Measurements from ENCODE around the gene CBX3.
A peak's percentile ranks its signal among the peaks of the same experiment; 100 is the strongest.
"Not testable (repeated sequence)": the region's sequence is repeated elsewhere in the genome, so short reads cannot be mapped to it uniquely, and the experiment has no call there.

The CBX3 gene

DNA sequence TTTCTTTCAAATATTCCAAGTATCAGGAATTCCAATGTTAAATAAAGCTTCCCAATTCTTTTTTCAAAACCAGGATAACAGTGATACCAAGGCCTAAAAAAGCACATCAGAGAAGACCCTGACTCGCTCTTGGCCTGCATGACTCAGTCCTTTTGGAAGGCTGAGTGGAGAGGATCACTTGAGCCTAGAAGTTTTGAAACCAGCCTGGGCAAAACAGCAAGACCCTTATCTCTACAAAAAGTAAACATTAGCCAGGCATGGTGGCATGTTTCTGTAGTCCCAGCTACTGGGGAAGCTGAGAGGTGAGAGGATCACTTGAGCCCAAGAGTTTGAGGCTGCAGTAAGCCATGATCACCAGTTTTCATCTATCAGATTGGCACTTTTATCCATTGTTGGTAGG, 30.9 kb upstream of the CBX3 start:
- DNase-seq (ENCODE audit: low spot score) = no peak

DNA sequence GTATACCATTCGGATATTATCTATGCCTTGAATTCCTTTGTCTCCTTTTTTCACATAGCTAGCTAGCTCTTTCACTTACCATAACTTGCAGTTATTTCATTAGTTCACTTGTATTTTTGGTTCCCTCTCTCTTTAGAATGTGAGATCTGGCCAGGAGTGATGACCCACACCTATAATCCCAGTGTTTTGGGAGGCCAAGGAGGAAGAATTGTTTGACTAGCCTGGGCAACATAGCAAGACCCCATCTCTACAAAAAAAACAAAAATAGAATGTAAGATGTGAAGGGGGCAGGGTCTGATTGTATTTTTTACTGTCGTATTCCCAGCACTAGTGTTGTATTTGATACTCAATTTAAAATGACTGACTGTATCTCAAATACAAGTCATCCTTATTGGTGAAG, 29.9 kb upstream of the CBX3 start:
- no peak for DNase-seq (ENCODE audit: low spot score)

DNA sequence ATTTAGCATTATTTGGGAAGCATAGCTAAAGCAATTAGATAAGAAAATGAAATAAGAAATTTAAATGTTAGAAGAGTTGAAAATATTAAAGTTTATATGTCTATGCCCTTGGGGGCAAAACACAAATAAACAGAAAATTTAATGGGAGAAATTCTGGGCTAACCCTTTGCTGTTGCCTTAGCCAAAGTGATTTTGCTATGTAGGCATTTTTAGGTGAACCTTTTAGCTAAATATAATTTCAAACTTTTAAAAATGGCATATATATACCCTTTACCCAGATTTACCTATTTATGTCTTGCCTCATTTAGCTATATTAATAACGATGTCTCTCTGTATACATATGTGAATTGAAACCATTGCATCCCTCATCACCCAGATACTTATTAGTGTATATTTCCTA, 29.5 kb upstream of the CBX3 start:
- no peak for DNase-seq (ENCODE audit: low spot score)

DNA sequence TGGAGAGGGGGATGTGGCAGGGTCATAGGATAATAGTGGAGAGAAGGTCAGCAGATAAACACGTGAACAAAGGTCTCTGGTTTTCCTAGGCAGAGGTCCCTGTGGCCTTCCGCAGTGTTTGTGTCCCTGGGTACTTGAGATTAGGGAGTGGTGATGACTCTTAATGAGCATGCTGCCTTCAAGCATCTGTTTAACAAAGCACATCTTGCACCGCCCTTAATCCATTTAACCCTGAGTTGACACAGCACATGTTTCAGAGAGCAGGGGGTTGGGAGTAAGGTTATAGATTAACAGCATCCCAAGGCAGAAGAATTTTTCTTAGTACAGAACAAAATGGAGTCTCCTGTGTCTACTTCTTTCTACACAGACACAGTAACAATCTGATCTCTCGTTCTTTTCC, 25.6 kb upstream of the CBX3 start:
- not testable (repeated sequence) for DNase-seq (ENCODE audit: low spot score)

DNA sequence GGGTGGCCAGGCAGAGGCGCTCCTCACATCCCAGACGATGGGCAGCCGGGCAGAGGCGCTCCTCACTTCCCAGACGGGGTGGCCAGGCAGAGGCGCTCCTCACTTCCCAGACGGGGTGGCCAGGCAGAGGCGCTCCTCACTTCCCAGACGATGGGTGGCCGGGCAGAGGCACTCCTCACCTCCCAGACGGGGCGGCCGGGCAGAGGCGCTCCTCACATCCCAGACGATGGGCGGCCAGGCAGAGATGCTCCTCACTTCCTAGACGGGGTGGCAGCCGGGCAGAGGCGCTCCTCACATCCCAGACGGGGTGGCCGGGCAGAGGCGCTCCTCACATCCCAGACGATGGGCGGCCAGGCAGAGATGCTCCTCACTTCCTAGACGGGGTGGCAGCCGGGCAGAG, 24.8 kb upstream of the CBX3 start:
- not testable (repeated sequence) for DNase-seq (ENCODE audit: low spot score)

DNA sequence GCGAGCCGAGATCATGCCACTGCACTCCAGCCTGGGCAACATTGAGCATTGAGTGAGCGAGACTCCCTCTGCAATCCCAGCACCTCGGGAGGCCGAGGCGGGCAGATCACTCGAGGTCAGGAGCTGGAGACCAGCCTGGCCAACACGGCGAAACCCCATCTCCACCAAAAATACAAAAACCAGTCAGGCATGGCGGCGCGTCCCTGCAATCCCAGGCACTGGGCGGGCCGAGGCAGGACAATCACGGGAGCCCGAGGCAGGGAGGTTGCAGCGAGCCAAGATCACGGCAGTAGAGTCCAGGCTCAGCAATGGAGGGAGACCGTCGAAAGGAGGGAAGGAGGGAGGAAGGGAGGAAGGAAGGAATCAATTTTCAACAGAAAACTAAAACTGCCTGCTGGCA, 24.3 kb upstream of the CBX3 start:
- not testable (repeated sequence) for DNase-seq (ENCODE audit: low spot score)

DNA sequence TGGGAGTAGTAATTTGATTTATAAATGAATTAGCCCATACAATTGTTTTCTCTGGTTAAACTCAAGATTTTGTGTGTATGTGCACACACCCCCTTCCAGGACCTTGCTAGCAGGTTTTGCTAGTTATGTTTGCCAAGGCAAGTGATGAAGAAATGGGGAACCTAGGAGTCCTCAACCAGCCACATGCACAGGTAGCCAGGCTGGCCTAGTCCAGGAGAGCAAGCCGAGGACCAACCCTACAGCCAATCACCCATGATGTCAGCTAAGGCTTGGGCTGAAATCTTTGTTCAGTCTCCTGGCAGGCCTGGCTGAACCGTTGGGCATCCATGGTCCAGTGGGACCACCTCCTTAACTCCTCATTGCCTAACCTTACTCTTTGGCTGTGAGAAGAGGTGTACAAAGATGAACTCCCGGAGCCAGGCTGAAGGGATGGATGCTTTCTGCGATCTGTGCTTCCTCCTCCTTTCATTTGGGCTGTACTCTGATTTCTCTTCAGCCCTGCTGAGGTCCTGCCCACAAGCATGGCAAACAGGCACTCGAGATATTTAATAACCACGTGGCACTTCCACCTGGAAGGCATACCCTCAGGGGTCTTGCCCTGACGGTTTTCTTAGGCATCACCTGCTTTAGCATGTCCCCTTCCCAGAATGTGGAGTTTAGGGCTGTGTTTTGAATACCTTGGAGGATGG, 23.1 kb upstream of the CBX3 start:
- DNase-seq (ENCODE audit: low spot score) = no peak

DNA sequence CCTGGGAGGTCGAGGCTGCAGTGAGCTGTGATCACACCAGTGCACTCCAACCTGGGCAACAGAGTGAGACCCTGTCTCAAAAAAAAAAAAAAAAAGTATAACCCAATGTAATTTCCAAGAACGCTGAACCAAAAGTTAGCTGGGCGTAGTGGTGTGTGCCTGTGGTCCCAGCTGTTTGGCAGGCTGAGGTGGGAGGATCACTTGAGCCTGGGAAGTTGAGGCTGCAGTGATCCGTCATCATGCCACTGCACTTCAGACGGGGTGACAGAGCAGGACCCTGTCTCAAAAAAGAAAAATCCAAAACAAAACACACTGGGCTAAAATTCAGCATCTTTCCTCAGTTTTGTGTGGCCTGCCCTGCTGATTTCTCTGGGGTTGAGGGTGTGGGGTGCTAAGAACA, 22.1 kb upstream of the CBX3 start:
- DNase-seq (ENCODE audit: low spot score) = no peak

DNA sequence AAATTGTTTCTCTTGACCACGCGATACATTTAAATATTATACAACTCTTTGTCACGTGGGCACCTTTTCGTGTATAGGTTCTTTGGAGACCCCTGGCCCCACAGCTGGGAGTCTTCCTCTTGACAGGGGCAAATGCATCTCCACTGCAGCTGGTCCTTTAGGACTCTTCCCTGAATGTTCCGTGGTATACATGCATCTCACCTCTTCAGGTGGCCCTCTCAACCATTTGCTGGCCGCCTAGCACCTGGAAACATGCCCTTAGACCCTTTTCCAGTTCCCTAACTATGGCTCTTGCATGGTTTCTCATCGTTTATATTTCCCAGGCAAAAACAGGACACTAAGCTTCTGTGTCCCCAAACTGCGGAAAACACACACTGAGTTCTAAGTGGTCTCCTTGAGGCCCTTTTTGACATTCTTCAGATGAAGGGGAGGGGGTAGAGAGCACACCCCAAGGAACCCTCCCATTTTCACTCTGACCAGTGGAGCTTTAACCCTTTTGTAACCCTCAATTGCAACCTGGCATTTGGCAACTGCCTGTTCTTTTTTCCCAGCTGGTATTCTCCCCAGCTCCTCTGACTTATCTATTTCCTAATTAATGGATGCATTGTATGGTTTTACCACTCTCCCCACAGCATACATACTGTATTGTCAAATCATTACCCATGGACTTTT, 21.6 kb upstream of the CBX3 start:
- DNase-seq (ENCODE audit: low spot score) = no peak

DNA sequence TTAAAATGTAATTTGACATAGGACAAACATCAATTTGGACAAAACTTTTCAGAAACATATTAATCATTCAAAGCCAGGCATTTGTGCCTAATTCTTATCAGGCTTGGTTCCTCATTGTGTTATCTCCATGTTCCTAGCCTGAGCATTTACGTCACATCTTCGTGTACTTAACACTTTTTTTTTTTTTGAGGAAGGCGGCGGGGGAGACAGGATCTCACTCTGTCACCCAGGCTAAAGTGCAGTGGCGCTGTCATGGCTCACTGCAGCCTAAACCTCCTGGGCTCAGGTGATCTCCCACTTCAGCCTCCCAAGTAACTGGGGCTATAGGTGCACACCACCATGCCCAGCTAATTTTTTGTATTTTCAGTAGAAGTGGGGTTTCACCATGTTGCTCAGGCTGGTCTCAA, 20.8 kb upstream of the CBX3 start:
- DNase-seq (ENCODE audit: low spot score) = peak; percentile 61

DNA sequence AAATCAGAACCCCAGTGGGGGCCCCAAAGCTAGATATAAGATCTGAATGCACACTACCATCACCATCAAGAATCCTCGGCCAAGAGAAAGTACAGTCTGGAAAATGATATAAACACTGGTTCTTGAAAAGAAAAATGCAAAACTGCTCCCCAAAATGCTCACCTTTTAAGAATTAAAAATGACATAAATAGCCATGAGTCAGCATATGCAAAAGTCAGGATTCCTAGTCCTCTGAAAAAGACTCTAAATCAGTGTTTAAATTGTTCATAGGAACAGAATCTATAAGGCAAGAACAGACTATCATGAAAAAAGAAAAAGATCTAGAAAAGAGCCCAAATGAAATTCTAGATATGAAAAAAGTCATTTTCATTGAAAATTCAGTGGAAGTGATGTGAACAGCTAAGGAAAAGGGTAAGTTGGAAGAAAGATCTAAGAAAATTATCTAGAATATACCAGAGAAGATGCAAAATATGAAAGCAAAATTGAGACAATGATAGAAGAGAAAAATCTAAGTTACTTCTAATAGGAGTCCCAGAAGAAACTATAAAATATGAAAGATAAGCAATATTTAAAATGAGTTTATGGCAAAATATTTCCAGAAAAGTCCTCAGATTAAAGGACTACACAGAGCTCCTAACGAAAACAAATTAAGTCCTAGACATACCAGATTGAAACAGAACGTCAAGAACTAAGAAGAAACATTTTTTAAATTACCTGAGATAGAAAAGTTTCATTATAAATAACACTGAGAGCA, 19.9 kb upstream of the CBX3 start:
- DNase-seq (ENCODE audit: low spot score) = no peak

DNA sequence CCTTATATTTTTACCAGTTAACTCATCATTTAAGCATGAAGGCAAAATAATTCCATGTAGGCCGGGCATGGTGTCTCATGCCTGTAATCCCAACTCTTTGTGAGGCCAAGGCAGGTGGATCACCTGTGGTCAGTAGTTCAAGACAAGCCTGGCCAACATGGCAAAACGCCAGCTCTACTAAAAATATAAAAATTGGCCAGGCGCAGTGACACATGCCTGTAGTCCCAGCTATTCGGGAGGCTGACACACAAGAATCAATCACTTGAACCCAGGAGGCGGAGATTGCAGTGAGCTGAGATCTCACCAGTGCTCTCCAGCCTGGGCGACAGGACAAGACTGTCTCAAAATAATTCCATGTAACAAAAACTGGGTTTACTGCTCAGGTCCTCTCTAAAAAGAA, 19.3 kb upstream of the CBX3 start:
- no peak for DNase-seq (ENCODE audit: low spot score)

DNA sequence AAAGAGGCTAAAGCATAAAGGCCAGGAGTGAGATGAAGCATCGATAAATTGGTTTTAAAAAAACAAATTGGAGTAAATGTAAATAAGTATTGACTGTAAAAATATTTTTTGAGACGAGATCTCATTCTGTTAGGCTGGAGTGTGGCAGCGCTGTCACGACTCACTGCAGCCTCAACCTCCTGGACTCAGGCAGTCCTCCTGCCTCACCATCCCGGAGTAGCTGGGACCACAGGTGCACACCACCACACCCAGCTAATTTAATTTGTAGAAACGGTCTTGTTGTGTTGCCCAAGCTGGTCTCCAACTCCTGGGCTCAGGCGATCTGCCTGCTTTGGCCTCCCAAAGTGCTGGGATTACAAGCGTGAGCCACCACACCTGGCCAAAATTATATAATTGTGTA, 18.8 kb upstream of the CBX3 start:
- no peak for DNase-seq (ENCODE audit: low spot score)

DNA sequence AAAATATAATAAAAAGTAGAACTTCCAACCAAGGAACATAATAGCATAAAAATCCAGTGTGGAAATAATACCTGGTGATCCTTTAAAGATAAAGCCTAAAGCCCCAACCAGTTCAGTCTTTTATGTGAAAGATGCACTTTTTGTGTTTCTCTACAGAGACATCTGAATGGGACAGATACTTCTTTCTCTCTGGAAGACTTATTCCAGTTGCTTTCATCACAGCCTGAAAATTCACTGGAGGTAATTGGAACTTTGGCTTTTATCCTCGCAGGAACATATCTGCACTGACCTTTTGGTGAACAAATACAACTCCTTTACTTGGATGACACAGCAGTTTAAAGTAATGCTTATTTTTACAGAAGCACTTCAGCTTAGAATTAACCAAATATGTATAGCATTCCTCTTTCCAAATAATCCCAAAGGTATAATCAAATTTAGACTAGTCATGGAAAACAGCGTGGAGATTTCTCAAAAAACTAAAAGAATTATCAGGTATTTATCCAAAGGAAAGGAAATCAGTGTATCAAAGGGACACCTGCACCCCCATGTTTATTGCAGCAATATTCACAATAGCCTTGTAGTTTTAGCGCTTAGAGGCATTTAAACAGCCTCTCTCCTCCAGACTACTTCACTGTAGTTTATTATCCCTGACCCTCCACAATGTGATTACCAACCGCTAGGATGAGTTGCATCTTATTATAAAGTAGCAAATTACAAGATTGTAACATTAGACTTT, 17.8 kb upstream of the CBX3 start:
- no peak for DNase-seq (ENCODE audit: low spot score)

DNA sequence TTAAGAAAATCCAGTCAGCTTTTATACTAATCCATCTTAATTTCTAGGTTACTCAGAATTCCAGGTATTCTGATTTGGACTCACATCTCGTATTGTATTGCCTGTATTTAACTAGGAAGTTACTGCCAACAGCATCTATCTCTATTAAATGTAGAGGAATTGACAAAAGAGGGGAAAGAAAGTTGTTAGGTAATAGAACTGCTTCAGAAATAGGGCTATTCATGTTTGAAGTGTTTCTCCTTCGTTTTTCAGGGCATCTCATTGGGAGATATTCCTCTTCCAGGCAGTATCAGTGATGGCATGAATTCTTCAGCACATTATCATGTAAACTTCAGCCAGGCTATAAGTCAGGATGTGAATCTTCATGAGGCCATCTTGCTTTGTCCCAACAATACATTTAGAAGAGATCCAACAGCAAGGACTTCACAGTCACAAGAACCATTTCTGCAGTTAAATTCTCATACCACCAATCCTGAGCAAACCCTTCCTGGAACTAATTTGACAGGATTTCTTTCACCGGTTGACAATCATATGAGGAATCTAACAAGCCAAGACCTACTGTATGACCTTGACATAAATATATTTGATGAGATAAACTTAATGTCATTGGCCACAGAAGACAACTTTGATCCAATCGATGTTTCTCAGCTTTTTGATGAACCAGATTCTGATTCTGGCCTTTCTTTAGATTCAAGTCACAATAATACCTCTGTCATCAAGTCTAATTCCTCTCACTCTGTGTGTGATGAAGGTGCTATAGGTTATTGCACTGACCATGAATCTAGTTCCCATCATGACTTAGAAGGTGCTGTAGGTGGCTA, 17.1 kb upstream of the CBX3 start:
- not testable (repeated sequence) for DNase-seq (ENCODE audit: low spot score)

DNA sequence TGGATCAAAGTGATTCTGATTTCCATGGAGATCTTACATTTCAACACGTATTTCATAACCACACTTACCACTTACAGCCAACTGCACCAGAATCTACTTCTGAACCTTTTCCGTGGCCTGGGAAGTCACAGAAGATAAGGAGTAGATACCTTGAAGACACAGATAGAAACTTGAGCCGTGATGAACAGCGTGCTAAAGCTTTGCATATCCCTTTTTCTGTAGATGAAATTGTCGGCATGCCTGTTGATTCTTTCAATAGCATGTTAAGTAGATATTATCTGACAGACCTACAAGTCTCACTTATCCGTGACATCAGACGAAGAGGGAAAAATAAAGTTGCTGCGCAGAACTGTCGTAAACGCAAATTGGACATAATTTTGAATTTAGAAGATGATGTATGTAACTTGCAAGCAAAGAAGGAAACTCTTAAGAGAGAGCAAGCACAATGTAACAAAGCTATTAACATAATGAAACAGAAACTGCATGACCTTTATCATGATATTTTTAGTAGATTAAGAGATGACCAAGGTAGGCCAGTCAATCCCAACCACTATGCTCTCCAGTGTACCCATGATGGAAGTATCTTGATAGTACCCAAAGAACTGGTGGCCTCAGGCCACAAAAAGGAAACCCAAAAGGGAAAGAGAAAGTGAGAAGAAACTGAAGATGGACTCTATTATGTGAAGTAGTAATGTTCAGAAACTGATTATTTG, 16.3 kb upstream of the CBX3 start:
- DNase-seq (ENCODE audit: low spot score) = no peak

DNA sequence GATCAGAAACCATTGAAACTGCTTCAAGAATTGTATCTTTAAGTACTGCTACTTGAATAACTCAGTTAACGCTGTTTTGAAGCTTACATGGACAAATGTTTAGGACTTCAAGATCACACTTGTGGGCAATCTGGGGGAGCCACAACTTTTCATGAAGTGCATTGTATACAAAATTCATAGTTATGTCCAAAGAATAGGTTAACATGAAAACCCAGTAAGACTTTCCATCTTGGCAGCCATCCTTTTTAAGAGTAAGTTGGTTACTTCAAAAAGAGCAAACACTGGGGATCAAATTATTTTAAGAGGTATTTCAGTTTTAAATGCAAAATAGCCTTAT, 15.7 kb upstream of the CBX3 start:
- DNase-seq (ENCODE audit: low spot score) = no peak

DNA sequence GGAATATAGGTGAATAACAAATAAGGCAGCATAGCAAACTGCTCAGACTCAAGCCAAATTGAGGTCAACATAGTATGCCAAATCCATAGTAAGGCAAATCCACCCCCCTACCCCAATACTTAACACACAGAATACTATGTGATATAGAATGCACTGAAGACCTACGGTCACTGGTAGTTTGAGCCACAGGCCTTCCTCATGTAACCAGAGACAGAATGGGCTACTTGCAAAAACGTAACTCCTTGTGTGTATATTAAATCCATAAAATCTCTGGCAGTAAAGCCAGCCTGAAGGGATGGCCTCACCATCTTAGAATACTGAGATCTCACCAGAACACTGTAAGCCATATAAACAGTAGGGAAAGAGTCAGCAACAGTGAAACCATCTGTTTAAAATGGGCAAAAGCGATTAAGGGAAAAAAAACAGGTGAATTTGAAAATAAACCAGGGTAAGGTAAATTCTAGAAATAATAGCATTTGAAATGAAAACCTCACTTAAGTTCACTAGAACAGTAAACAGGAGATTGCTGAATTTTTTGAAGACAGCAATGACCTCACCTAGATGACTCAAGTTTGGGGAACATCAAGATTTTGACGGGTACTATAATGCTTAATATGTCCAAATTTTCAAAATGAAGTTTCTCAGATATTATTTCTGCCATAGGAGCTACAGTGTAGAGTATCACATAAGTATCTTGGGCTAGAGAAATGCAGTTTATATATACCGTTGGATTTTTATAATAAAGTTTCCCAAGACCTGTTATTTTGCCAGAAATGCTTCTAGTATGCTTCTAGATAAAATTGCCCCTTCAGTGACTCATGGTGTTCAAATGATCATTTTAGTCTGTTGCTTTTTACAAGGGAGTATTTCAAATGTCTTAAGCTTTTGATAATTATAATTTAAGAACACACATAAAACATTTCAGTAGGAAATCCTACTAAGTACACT, 14.9 kb upstream of the CBX3 start:
- no peak for DNase-seq (ENCODE audit: low spot score)

DNA sequence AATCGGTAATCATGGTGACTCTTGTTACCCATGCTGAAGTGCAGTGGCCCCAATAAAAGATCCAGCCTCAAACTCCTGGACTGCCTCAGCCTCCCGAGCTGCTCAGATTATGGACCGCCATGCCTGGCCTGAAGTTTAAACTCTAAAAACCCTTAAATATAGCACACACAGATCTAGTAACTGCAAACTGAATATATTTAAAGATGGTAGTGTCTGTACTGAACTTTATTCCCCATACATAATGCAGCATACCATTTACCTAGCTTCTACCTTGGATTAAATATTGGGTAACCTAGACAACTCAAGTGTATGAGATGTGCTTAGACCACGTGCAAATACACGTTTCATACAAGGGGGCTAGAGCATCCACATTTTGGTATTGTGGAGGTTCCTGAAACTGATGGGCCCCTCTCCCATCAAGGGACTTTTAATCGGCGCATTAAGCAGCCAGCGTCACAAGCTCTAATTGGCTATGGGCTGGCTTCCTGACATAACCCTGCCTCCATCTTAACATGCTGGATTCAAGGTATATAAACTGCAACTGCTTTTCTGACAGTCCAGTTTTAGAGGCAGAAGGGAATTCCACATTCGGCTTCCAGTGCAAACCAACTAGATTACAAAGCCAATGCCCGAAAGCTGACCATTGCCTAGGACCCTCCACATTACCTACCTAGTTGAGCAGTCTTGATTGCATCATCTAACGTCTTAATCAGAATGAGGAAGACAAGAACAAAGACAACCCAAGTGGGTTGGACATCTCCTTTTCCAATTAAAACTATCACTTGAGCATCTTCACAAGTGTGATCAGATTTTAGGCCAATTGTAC, 14.0 kb upstream of the CBX3 start:
- DNase-seq (ENCODE audit: low spot score) = no peak
